GM10248 (cell line): Measurements from ENCODE around the gene CEP20.
"Not testable (repeated sequence)": the region's sequence is repeated elsewhere in the genome, so short reads cannot be mapped to it uniquely, and the experiment has no call there.

Experiments
- CTCF ChIA-PET: fragments of 300-600 bp; sonication (Branson Sonifier 250); formaldehyde crosslinking; extraction: SDS; loops from one replicate; lab custom pipeline; 2021; ENCODE audit warnings: antibody characterized with exemption; lab: Yijun Ruan, JAX
- POLR2A ChIA-PET: fragments of 350-650 bp; sonication (Branson Sonifier 250); formaldehyde crosslinking; extraction: SDS; loops from one replicate; lab custom pipeline; 2020; ENCODE audit warnings: antibody characterized with exemption; lab: Yijun Ruan, JAX
- DNase-seq: peaks from one replicate; pipeline ENCODE4 v3.0.0; 2012; ENCODE audit errors: extremely low spot score
- TF ChIP-seq, protein P1 (sequence below): IDR thresholded peaks from 2 replicates; pipeline ENCODE4 v1.5.1; 2012; ENCODE audit warnings: mild to moderate bottlenecking, low read depth; ENCODE audit errors: extremely low read depth, missing control alignments, control extremely low read depth

The CEP20 gene

DNA sequence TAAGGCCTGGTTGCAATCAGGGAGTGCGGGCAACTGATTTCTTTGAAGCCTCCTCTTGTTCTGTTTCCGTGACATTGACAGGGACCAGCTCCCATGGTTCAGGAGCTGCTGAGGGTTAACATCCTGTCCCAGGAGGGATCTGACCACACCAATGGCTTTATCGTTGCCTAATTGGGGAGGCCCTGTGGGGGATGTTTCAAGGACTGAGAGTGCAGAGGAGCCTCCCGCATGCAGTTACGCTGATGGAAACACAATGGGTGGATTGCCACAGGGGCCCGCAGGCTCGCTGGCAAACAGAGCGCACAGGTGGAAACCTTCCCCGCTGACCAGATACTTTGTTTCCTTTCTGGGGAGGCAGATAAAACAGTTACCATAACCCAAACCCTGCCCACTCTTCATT, 37.2 kb upstream of the CEP20 start:
- TF ChIP-seq, protein P1, sequence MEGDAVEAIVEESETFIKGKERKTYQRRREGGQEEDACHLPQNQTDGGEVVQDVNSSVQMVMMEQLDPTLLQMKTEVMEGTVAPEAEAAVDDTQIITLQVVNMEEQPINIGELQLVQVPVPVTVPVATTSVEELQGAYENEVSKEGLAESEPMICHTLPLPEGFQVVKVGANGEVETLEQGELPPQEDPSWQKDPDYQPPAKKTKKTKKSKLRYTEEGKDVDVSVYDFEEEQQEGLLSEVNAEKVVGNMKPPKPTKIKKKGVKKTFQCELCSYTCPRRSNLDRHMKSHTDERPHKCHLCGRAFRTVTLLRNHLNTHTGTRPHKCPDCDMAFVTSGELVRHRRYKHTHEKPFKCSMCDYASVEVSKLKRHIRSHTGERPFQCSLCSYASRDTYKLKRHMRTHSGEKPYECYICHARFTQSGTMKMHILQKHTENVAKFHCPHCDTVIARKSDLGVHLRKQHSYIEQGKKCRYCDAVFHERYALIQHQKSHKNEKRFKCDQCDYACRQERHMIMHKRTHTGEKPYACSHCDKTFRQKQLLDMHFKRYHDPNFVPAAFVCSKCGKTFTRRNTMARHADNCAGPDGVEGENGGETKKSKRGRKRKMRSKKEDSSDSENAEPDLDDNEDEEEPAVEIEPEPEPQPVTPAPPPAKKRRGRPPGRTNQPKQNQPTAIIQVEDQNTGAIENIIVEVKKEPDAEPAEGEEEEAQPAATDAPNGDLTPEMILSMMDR = no peak
- no peak for DNase-seq
- CTCF ChIA-PET = interaction anchor here (1.1 to 1.2 kb wide), 2 partner anchors 11 to 19 kb away, joined by 3 read pairs; no protein-coding TSS in a partner anchor
- POLR2A ChIA-PET = no interaction called here

DNA sequence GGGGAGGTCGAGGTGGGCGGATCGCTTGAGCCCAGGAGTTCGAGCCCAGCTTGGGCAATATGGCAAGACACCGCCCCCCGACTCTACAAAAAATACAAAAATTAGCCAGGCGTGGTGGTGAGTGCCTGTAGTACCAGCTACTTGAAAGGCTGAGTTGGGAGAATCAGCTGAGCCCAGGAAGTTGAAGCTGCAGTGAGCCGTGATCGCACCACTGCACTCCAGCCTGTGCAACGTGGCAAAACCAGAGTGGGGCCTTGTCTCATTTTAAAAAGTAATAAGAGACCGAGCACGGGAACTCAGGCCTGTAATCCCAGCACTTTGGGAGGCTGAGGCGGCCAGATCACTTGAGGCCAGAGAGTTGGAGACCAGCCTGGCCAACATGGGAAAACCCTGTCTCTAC, 36.6 kb upstream of the CEP20 start:
- TF ChIP-seq, protein P1 = no peak
- POLR2A ChIA-PET = no interaction called here
- CTCF ChIA-PET = interaction anchor here (1.1 kb wide), 1 partner anchor 18 kb away, joined by 3 read pairs; no protein-coding TSS in a partner anchor
- no peak for DNase-seq

DNA sequence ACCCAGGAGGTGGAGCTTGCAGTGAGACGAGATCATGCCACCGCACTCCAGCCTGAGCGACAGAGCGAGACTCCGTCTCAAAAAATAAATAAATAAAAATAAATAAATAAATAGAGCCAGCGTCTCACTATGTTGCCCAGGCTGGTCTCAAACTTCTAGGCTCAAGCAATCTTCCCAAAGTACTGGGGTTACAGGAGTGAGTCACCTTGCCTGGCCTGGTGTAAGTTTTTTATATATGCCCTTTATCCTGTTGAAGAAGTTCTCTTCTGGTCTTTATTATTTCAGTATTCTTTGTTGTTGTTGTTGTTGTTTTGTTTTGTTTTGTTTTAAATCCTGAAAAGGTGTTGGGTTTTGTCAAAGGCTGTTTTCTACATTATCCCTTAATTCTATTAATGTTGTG, 30.9 kb upstream of the CEP20 start:
- ChIA-PET POLR2A (no interaction called here), CTCF (no interaction called here)
- DNase-seq = no peak
- TF ChIP-seq, protein P1 = no peak

DNA sequence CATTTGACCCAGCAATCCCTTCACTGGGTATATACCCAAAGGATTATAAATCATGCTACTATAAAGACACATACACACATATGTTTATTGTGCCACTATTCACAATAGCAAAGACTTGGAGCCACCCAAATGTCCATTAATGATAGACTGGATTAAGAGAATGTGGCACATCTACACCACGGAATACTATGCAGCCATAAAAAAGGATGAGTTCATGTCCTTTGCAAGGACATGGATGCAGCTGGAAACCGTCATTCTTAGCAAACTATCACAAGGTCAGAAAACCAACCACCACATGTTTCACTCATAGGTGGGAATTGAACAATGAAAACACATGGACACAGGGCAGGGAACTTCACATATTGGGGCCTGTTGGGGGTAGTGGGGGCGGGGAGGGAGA, 29.9 kb upstream of the CEP20 start:
- POLR2A ChIA-PET, CTCF ChIA-PET, DNase-seq: not testable (repeated sequence)

DNA sequence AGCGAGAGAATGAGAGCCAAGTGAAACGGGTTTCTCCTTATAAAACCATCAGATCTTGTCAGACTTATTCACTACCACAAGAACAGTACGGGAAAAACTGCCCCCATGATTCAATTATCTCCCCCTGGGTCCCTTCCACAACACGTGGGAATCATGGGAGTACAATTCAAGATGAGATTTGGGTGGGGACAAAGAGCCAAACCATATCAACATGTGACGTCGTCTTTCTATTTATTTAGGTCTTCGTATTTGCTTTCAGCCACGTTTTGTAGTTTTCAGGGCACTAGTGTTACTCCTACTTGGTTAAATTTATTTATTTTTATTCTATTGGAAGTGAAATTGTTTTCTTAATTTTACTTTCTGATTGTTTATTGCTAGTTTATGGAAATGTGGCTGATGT, 27.9 kb upstream of the CEP20 start:
- ChIA-PET CTCF (no interaction called here), POLR2A (no interaction called here)
- DNase-seq = no peak
- TF ChIP-seq, protein P1 = no peak

DNA sequence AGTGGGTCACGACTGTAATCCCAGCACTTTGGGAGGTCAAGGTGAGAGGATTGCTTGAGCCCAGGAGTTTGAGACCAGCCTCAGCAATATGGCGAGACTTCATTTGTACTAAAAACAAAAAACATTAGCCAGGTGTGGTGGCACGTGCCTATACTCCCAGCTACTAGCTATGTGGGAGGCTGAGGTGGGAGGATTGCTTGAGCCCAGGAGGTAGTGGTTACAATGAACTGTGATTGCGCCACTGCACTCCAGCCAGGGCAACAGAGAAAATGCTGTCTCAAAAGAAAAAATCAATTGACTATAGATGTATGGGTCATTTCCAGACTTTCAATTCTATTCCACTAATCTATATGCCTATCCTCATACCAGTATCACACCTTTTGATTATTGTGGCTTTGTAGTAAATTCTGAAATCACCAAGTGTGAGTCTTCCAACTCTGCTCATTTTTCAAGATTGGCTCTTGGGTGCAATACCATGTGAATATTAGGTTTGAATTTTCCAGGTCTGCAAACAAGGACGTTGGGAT, 27.2 kb upstream of the CEP20 start:
- TF ChIP-seq, protein P1 = no peak
- ChIA-PET POLR2A (no interaction called here), CTCF (no interaction called here)
- no peak for DNase-seq

DNA sequence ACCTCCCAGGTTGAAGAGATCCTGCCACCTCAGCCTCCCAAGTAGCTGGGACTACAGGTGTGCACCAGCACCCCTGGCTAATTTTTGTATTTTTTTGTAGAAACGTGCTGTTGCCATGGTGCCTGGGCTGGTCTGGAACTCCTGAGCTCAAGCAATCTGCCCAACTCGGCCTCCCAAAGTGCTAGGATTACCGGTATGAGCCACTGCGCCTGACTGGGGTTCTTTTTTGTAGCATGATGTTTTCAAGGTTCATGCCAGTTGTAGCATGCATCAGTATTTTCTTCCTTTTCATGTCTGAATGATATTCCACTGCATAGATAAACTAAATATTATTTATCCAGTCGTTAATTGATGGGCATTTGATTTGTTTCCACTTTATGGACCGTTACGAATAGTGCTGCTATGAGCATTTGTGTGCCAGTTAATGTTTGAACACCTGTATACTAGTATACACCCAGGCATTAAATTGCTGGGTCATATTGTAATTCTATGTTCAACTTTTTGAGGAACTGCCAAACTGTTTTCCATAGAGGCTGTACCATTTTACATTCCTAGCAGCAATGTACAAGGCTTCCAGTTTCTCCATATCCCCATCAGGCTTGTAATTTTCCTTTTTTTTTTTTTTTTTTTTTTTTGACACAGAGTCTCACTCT, 24.8 kb upstream of the CEP20 start:
- DNase-seq = no peak
- CTCF ChIA-PET = no interaction called here
- POLR2A ChIA-PET = no interaction called here
- TF ChIP-seq, protein P1 = no peak
